IMR-90 (cell line): ENCODE data around the gene ELMO1. TPM values are rescaled to one million over a fixed set of nuclear protein-coding genes. Genes with fewer than 3 reads are reported as not detected.

Source experiments
- ATAC-seq: fragments of 200-7000 bp; cut with Tn5 transposase; 2 replicates; pipeline ENCODE4 v1.9.1; 2020; ENCODE audit warnings: low read depth, mild to moderate bottlenecking, moderate library complexity
- BruUV-seq: library from RNA; stranded (reverse); fragments of 400-500 nt; replicated peaks from 2 replicates; lab custom pipeline; 2021; lab: Mats Ljungman, UMichigan
- CTCF ChIA-PET: fragments of 300-600 bp; formaldehyde crosslinking; extraction: SDS; loops from one replicate; lab custom pipeline; 2021; ENCODE audit warnings: antibody characterized with exemption; lab: Yijun Ruan, JAX
- POLR2A ChIA-PET: fragments of 300-600 bp; sonication (Branson Sonifier 250); formaldehyde crosslinking; loops from one replicate; lab custom pipeline; 2022; ENCODE audit warnings: antibody characterized with exemption; ENCODE audit not compliant: unreplicated experiment; lab: Charles Lee
- DNase-seq: peaks from one replicate; pipeline ENCODE4 v3.0.0; 2013
- H2AFZ ChIP-seq: replicated peaks from 2 replicates; pipeline ENCODE3; 2013; ENCODE audit warnings: low read length, mild to moderate bottlenecking; ENCODE audit not compliant: poor library complexity
- H2AK5ac ChIP-seq: 2 replicates; pipeline ENCODE4 v1.6.1; 2013; ENCODE audit warnings: low read depth, low read length, inconsistent platforms
- H2AK9ac ChIP-seq: replicated peaks from 2 replicates; pipeline ENCODE3; 2013; ENCODE audit warnings: mild to moderate bottlenecking, low read depth, low read length, moderate library complexity; ENCODE audit not compliant: poor library complexity
- H2BK120ac ChIP-seq: 2 replicates; pipeline ENCODE4 v1.6.1; 2013; ENCODE audit warnings: low read depth, low read length, inconsistent platforms
- H2BK15ac ChIP-seq: 3 replicates; pipeline ENCODE4 v1.6.1; 2013; ENCODE audit warnings: low read depth, low read length, inconsistent platforms
- H2BK20ac ChIP-seq: 2 replicates; pipeline ENCODE4 v1.6.1; 2013; ENCODE audit warnings: low read depth, mild to moderate bottlenecking, inconsistent platforms, low read length, moderate library complexity
- H2BK5ac ChIP-seq: 2 replicates; pipeline ENCODE4 v1.6.1; 2013; ENCODE audit warnings: mild to moderate bottlenecking, low read depth, low read length, inconsistent platforms; ENCODE audit not compliant: poor library complexity, severe bottlenecking
- H3K14ac ChIP-seq: replicated peaks from 2 replicates; pipeline ENCODE4 v1.6.1; 2013; ENCODE audit warnings: low read depth, low read length, inconsistent platforms
- H3K18ac ChIP-seq: 2 replicates; pipeline ENCODE4 v1.6.1; 2013; ENCODE audit warnings: low read depth, low read length, control low read depth
- H3K23ac ChIP-seq: 2 replicates; pipeline ENCODE4 v1.6.1; 2013; ENCODE audit warnings: low read depth, low read length, inconsistent platforms
- H3K27ac ChIP-seq: 2 replicates; pipeline ENCODE4 v1.5.1; 2013; ENCODE audit warnings: mild to moderate bottlenecking, control low read depth, low read length; ENCODE audit not compliant: insufficient read depth
- H3K27me3 ChIP-seq: 2 replicates; pipeline ENCODE4 v1.6.1; 2013; ENCODE audit warnings: low read length; ENCODE audit not compliant: control insufficient read depth, insufficient read depth
- H3K36me3 ChIP-seq: 2 replicates; pipeline ENCODE4 v1.6.1; 2013; ENCODE audit warnings: low read length, mixed read lengths; ENCODE audit not compliant: control insufficient read depth, insufficient read depth
- H3K4ac ChIP-seq: 2 replicates; pipeline ENCODE4 v1.6.1; 2013; ENCODE audit warnings: low read depth, low read length, inconsistent platforms
- H3K4me1 ChIP-seq: 2 replicates; pipeline ENCODE4 v1.6.1; 2013; ENCODE audit warnings: low read length, mixed read lengths; ENCODE audit not compliant: control insufficient read depth, insufficient read depth
- H3K4me2 ChIP-seq: 2 replicates; pipeline ENCODE4 v1.6.1; 2013; ENCODE audit warnings: low read depth, mild to moderate bottlenecking, control low read depth, low read length, moderate library complexity
- H3K4me3 ChIP-seq: 2 replicates; pipeline ENCODE4 v1.5.1; 2013; ENCODE audit warnings: low read depth, mild to moderate bottlenecking, control low read depth, low read length, moderate library complexity; ENCODE audit not compliant: insufficient read depth
- H3K56ac ChIP-seq: 2 replicates; pipeline ENCODE4 v1.6.1; 2013; ENCODE audit warnings: low read length, inconsistent platforms; ENCODE audit not compliant: insufficient read depth; ENCODE audit errors: extremely low read depth
- H3K79me1 ChIP-seq, 2 experiments: 2 replicates each; pipeline ENCODE4 v1.6.1; 2013; ENCODE audit warnings: low read length in 2 of 2, inconsistent platforms in 1 of 2, low read depth in 1 of 2
- H3K9ac ChIP-seq: 2 replicates; pipeline ENCODE4 v1.6.1; 2013; ENCODE audit warnings: low read depth, low read length, control low read depth
- H3K9me1 ChIP-seq: 2 replicates; pipeline ENCODE4 v1.6.1; 2013; ENCODE audit warnings: low read length, inconsistent platforms; ENCODE audit not compliant: insufficient read depth
- H3K9me3 ChIP-seq: 2 replicates; pipeline ENCODE4 v1.6.1; 2013; ENCODE audit warnings: low read length; ENCODE audit not compliant: control insufficient read depth, insufficient read depth
- H4K20me1 ChIP-seq: 2 replicates; pipeline ENCODE4 v1.6.1; 2013; ENCODE audit warnings: low read length, inconsistent platforms; ENCODE audit not compliant: insufficient read depth
- H4K5ac ChIP-seq: 2 replicates; pipeline ENCODE4 v1.6.1; 2013; ENCODE audit warnings: mild to moderate bottlenecking, low read depth, low read length, control low read depth
- H4K8ac ChIP-seq, 2 experiments: 2 replicates each; pipeline ENCODE4 v1.6.1; 2013; ENCODE audit warnings: low read depth in 2 of 2, low read length in 2 of 2, control low read depth in 1 of 2, inconsistent platforms in 1 of 2
- H4K91ac ChIP-seq: 2 replicates; pipeline ENCODE4 v1.6.1; 2013; ENCODE audit warnings: low read depth, low read length, inconsistent platforms; ENCODE audit not compliant: insufficient read depth
- FOS ChIP-seq: fragments of 150-350 bp; IDR thresholded peaks from 2 replicates; pipeline ENCODE4 v1.6.1; 2016; ENCODE audit warnings: low read depth, low read length
- MAFK ChIP-seq: IDR thresholded peaks from 2 replicates; pipeline ENCODE4 v1.6.1; 2012; ENCODE audit warnings: low read depth, low read length, improper control_type of control experiment
- MXI1 ChIP-seq: IDR thresholded peaks from 2 replicates; pipeline ENCODE4 v1.6.1; 2012; ENCODE audit warnings: low read depth, mild to moderate bottlenecking, low read length, moderate library complexity, borderline replicate concordance
- NFE2L2 ChIP-seq: fragments of 150-350 bp; IDR thresholded peaks from 2 replicates; pipeline ENCODE4 v1.6.1; 2016; ENCODE audit warnings: low read depth, mild to moderate bottlenecking, low read length
- RFX5 ChIP-seq: IDR thresholded peaks from 2 replicates; pipeline ENCODE4 v1.8.0; 2012; ENCODE audit warnings: low read depth, mild to moderate bottlenecking, low read length, moderate library complexity
- SMC3 ChIP-seq: fragments of 150-350 bp; IDR thresholded peaks from 2 replicates; pipeline ENCODE4 v1.6.1; 2016; ENCODE audit warnings: low read depth, mild to moderate bottlenecking, antibody characterized with exemption, low read length, moderate library complexity
- USF2 ChIP-seq: fragments of 150-350 bp; IDR thresholded peaks from 2 replicates; pipeline ENCODE4 v1.6.1; 2017; ENCODE audit warnings: mild to moderate bottlenecking, antibody characterized with exemption, low read length, low read depth
- WGBS, 2 experiments: methylation state at CpG; one replicate each; pipeline versions ENCODE4 v1.1.5 to v1.1.7; 2013; ENCODE audit warnings: missing lambda C conversion rate in 2 of 2; ENCODE audit not compliant: insufficient read length in 1 of 2; ENCODE audit errors: extremely low coverage in 2 of 2; 5-methylcytosine and 5-hydroxymethylcytosine counted together
- dilution Hi-C: fragments of 300-500 bp; cut with HindIII; formaldehyde crosslinking; loops from one replicate; pipeline ENCODE4 v1.14.3; 2018; ENCODE audit warnings: low sequenced_read_pairs; ENCODE audit not compliant: unreplicated experiment
- in situ Hi-C: fragments of 300-500 bp; cut with MboI; formaldehyde crosslinking; loops from 3 replicates; pipeline ENCODE4 v1.14.3; 2019; ENCODE audit warnings: low sequenced_read_pairs, inconsistent platforms, mixed read lengths
- intact Hi-C: fragments of 100-400 bp; cut with micrococcal nuclease; formaldehyde crosslinking; loops from 2 replicates; pipeline ENCODE4 v1.10.0; 2022
- polyA plus RNA-seq, 3 experiments: library from polyadenylated mRNA; depleted of rRNA; stranded (reverse); fragments of >200 nt; gene quantifications; 2 replicates each; pipeline ENCODE4 v1.2.3, GENCODE V29; 2012; ENCODE audit warnings: low replicate concordance in 1 of 3
- total RNA-seq: library from RNA; depleted of rRNA; stranded (reverse); fragments of >200 nt; gene quantifications from 2 replicates; pipeline ENCODE4 v1.2.3, GENCODE V29; 2012
- TF ChIP-seq, protein P1 (sequence below): fragments of 150-350 bp; IDR thresholded peaks from 2 replicates; pipeline ENCODE4 v1.6.1; 2016; ENCODE audit warnings: low read depth, mild to moderate bottlenecking, low read length, moderate library complexity, borderline replicate concordance

The ELMO1 gene
- total and polyA plus RNA-seq, 2 of the 4 experiments (the other 2 are of a cell fraction), result 0.03 TPM; not detected in 1

GRCh38 chr7:37216923-37217322 lies 231.7 kb downstream of the ELMO1 start:
- Histone ChIP-seq H3K14ac (no peak overlapping the region), H3K56ac (no peak overlapping the region), H3K18ac (no peak overlapping the region), H2AK9ac (no peak overlapping the region), H2BK15ac (no peak overlapping the region), H4K5ac (no peak overlapping the region), H2BK120ac (no peak overlapping the region), H2AK5ac (no peak overlapping the region), H3K23ac (no peak overlapping the region), H3K4me3 (no peak overlapping the region), H4K91ac (no peak overlapping the region), H2BK5ac (no peak overlapping the region), H3K79me1 (no peaks in the 10 kb centered on the region), H3K27ac (no peak overlapping the region), H3K9me3 (no peaks in the 10 kb centered on the region), H3K4me2 (no peak overlapping the region), H3K4me1 (no peaks in the 10 kb centered on the region), H2AFZ (no peak overlapping the region), H4K8ac (no peak overlapping the region), H3K4ac (no peak overlapping the region), H3K9ac (no peak overlapping the region), H2BK20ac (no peak overlapping the region), H3K36me3 (no peaks in the 10 kb centered on the region), H4K20me1 (no peaks in the 10 kb centered on the region), H3K9me1 (no peaks in the 10 kb centered on the region), H3K27me3 (no peaks in the 10 kb centered on the region)
- intact Hi-C loops (no loop called here), in situ Hi-C loops (loop anchor here (25.0 kb wide), 1 partner anchor 620 kb away; the partner anchor contains the start of gene NME8), dilution Hi-C loops (no loop called here)
- WGBS, 2 experiments, result no CpG with 5 or more reads among the region's 2 CpGs
- POLR2A ChIA-PET, result no interaction called here
- TF ChIP-seq, protein P1, sequence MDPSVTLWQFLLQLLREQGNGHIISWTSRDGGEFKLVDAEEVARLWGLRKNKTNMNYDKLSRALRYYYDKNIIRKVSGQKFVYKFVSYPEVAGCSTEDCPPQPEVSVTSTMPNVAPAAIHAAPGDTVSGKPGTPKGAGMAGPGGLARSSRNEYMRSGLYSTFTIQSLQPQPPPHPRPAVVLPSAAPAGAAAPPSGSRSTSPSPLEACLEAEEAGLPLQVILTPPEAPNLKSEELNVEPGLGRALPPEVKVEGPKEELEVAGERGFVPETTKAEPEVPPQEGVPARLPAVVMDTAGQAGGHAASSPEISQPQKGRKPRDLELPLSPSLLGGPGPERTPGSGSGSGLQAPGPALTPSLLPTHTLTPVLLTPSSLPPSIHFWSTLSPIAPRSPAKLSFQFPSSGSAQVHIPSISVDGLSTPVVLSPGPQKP, result no peak
- no peak for TF ChIP-seq NFE2L2
- no peak for TF ChIP-seq FOS
- TF ChIP-seq USF2, result no peak
- no peak for TF ChIP-seq SMC3
- TF ChIP-seq MAFK, result no peak
- TF ChIP-seq MXI1, result no peak
- no peak for TF ChIP-seq RFX5
- no TSS peak for BruUV-seq
- CTCF ChIA-PET, result no interaction called here
- ATAC-seq (no peak), DNase-seq (no peak)
